CD4-positive, alpha-beta T cell treated with Interleukin-15 for 4 hours (primary cell): Measurements from ENCODE around the gene MPND.
"Not testable (repeated sequence)": the region's sequence is repeated elsewhere in the genome, so short reads cannot be mapped to it uniquely, and the experiment has no call there.

Experiments used
- DNase-seq: peaks from one replicate; pipeline ENCODE4 v3.0.0-alpha.2; 2020; ENCODE audit warnings: low spot score

Gene MPND

GRCh38 chr19:4320419-4320818, 22.9 kb upstream of the MPND start:
- no peak for DNase-seq

- no peak for DNase-seq
Observed at GRCh38 chr19:4322942-4323665, 20.3 kb upstream of the MPND start.

GRCh38 chr19:4323692-4324091, 19.7 kb upstream of the MPND start:
- no peak for DNase-seq

- no peak for DNase-seq
Observed at GRCh38 chr19:4324228-4324627, 19.1 kb upstream of the MPND start.

GRCh38 chr19:4326215-4326836, 17.0 kb upstream of the MPND start:
- no peak for DNase-seq

- no peak for DNase-seq
Observed at GRCh38 chr19:4326837-4327251, 16.5 kb upstream of the MPND start.

GRCh38 chr19:4327252-4327876, 16.0 kb upstream of the MPND start:
- peak; percentile 65 for DNase-seq

GRCh38 chr19:4327877-4328242, 15.5 kb upstream of the MPND start:
- DNase-seq: no peak

- peak; percentile 96 for DNase-seq
Observed at GRCh38 chr19:4328243-4328990, 14.9 kb upstream of the MPND start.

- not testable (repeated sequence) for DNase-seq
Observed at GRCh38 chr19:4328991-4329681, 14.2 kb upstream of the MPND start.

- no peak for DNase-seq
Observed at GRCh38 chr19:4329858-4330257, 13.5 kb upstream of the MPND start.

GRCh38 chr19:4334929-4335570, 8.3 kb upstream of the MPND start:
- no peak for DNase-seq

GRCh38 chr19:4337906-4338440, 5.4 kb upstream of the MPND start:
- no peak for DNase-seq

GRCh38 chr19:4338441-4339355, 4.7 kb upstream of the MPND start, which contains the start of gene STAP2:
Gene STAP2 (minus strand): TSS chr19:4338827. CDS start chr19:4338753, 74 bp downstream.
- no peak for DNase-seq

- DNase-seq: no peak
Observed at GRCh38 chr19:4342314-4342614, 1.1 kb upstream of the MPND start.

GRCh38 chr19:4342615-4343369, 570 bp upstream of the MPND start:
- peak; percentile 98 for DNase-seq

GRCh38 chr19:4345342-4346019, 2.1 kb downstream of the MPND start:
- DNase-seq: no peak

GRCh38 chr19:4346020-4346383, 2.6 kb downstream of the MPND start:
- no peak for DNase-seq

- no peak for DNase-seq
Observed at GRCh38 chr19:4347521-4347920, 4.2 kb downstream of the MPND start.
